Heart left ventricle (tissue), 16 donors: ENCODE data around the gene CCT3. TPM values are rescaled to one million over a fixed set of nuclear protein-coding genes. Genes with fewer than 3 reads are reported as not detected.

ENCODE experiments used
- ATAC-seq, 4 donors: fragments of 200-7000 bp; cut with Tn5 transposase; one replicate each; pipeline ENCODE4 v1.9.1; 2020 to 2022; ENCODE audit warnings: moderate library complexity in 4 of 4, mild to moderate bottlenecking in 3 of 4, moderate number of reproducible peaks in 1 of 4
- DNase-seq, 5 donors: peaks; one replicate each; pipeline ENCODE4 v3.0.0-alpha.2; 2020
- H3K27ac ChIP-seq, 12 donors: fragments of 200-600 bp; sonication (generic) in 4 of 12; one replicate each; pipeline versions ENCODE4 v1.5.0 to v1.8.0; 2016 to 2022; ENCODE audit warnings: mild to moderate bottlenecking in 2 of 12
- H3K27me3 ChIP-seq, 9 donors: fragments of 200-600 bp; sonication (generic) in 2 of 9; one replicate each; pipeline versions ENCODE4 v1.5.1 to v1.8.0; 2016 to 2022; ENCODE audit warnings: mild to moderate bottlenecking in 3 of 9
- H3K36me3 ChIP-seq, 9 donors: fragments of 200-600 bp; sonication (generic) in 2 of 9; one replicate each; pipeline versions ENCODE4 v1.5.0 to v1.8.0; 2018 to 2022; ENCODE audit warnings: mild to moderate bottlenecking in 2 of 9
- H3K4me1 ChIP-seq, 12 donors: fragments of 200-600 bp; sonication (generic) in 4 of 12; one replicate each; pipeline versions ENCODE4 v1.5.0 to v1.8.0; 2016 to 2022; ENCODE audit warnings: mild to moderate bottlenecking in 3 of 12
- H3K4me3 ChIP-seq, 12 donors: fragments of 200-600 bp; sonication (generic) in 4 of 12; one replicate each; pipeline versions ENCODE4 v1.5.0 to v1.8.0; 2017 to 2022; ENCODE audit warnings: mild to moderate bottlenecking in 9 of 12, moderate library complexity in 4 of 12
- H3K9me3 ChIP-seq, 12 donors: fragments of 200-600 bp; sonication (generic) in 4 of 12; one replicate each; pipeline versions ENCODE4 v1.5.0 to v1.8.0; 2016 to 2022; ENCODE audit warnings: mild to moderate bottlenecking in 1 of 12
- POLR2A ChIP-seq, 2 donors: fragments of 450-650 bp; IDR thresholded peaks; one replicate each; pipeline ENCODE4 v1.6.1; 2017; ENCODE audit warnings: antibody characterized with exemption in 2 of 2, mild to moderate bottlenecking in 2 of 2, moderate library complexity in 2 of 2
- WGBS, 4 donors: extraction: QIAGEN DNeasy Blood & Tissue Kit in 2 of 4; methylation state at CpG; one replicate each; pipeline versions ENCODE4 v1.1.5 to v1.1.7; 2013 to 2018; 5-methylcytosine and 5-hydroxymethylcytosine counted together
- intact Hi-C, 10 donors: fragments of 100-400 bp; cut with DNase I; formaldehyde crosslinking; loops; one replicate each; pipeline versions ENCODE4 v1.11.1 to v1.14.2; 2022
- polyA plus RNA-seq, 2 donors: library from polyadenylated mRNA; stranded (reverse); fragments of 200-250 nt; gene quantifications; one replicate each; pipeline ENCODE4 v1.2.3, GENCODE V29; 2013
- total RNA-seq, 9 donors: library from RNA; depleted of rRNA in 2 of 9; stranded (reverse); fragments of >200 nt in 2 of 9; fragmentation: NEBNext Ultra II Directional in 3 of 9; extraction: Animal tissue kit (Norgen Biotek cat#: 25700) in 3 of 9; gene quantifications; one replicate each; pipeline versions ENCODE4 v1.1.0 to v1.2.4, GENCODE V29; 2016 to 2023
- TF ChIP-seq, protein P1 (sequence below), 12 donors: fragments of 200-600 bp; sonication (generic) in 4 of 12; IDR thresholded peaks; one replicate each; pipeline versions ENCODE4 v1.5.0 to v1.8.0; 2018 to 2022; ENCODE audit warnings: antibody characterized with exemption in 12 of 12, mild to moderate bottlenecking in 5 of 12
- donor health status: ischemic (EF 13 %, LVEDD 7.1; RV severe dilation, severe dysfunction).
- donor health status: healthy with polysubstance abuse.
- donor health status: DM: no; HTN: yes; CAD: no.
- donor health status: DM: no; HTN: no; CAD: no.
- donor health status: ischemic (EF 25% LVEDD 6.9; RV normal size, moderate dysfunction).
- donor health status: ischemic (EF 25% LVEDD 5.7; RV mildly dilated, moderate dysfunction).
- donor health status: healthy.
- donor health status: DM: yes; HTN: yes; CAD: no.
- donor health status: ischemic (EF 35%, LVEDD 5.7; RV mildly dilated, moderate dysfunction).
- donor health status: nonischemic (EF 11% LVEDD 7.7; RV severe dilation, severe dysfunction).
- donor health status: DM: yes; HTN: yes; CAD: no.
- donor health status: PGD.
- donor health status: ischemic (EF 29% LVEDD 5.4; RV normal size, mild dysfunction).
- donor health status: nonischemic (EF 23%, LVEDD 6.1; RV moderate dilation, normal function).

The CCT3 gene
- total and polyA plus RNA-seq, 11 donors: 83.1 to 246 (median 143) TPM

DNA sequence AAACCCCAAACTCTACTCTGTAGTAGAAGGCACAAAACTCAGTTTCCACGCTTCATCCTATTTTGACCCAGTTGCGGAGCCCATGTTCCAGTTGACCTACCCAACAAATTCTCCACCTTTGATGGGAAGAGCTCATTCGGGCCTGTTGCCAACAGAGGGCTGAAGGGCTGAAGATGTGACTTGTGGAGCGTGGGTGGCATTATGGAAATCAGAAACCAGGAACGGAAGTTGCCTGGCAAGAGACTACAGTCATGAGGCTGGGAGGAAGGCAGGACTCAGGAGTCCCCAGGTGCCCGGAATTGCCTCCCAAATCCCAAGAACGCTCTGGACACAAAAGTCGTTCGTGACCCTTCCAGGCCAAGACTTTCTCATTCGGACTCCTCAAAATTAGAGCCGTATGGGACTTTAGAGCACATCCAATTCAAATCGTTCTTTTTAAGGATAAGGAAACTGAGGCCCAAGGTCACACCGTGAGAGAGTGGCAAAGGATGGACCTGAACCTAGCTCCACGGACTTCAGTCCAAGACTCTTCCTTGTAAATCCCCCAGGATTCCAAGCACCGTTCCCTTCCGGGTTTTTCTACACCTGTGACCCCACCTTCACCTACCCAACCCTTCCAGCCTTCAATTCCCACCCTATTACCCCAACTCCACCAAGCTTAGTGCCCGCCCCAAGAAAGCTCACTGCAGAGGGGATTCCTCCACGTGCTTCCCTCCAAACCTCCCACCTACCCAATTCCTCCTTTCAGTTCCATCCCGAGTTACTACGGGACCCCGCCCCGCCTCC, 56.2 kb downstream of the CCT3 start:
- ATAC-seq (peak in 2 of 4 donors; percentile 13 to 22), DNase-seq (peak in 2 of 5 donors; percentile 33 to 39)
- H3K27me3 ChIP-seq: no peaks in the 10 kb centered on the region
- peak overlapping the region; percentile 68 to 100 (median 84) for H3K4me3 ChIP-seq
- peaks cover 0 to 36% (median 29%) of the 10 kb centered on the region in 9 donors for H3K36me3 ChIP-seq
- H3K9me3 ChIP-seq: no peaks in the 10 kb centered on the region
- TF ChIP-seq, protein P1, sequence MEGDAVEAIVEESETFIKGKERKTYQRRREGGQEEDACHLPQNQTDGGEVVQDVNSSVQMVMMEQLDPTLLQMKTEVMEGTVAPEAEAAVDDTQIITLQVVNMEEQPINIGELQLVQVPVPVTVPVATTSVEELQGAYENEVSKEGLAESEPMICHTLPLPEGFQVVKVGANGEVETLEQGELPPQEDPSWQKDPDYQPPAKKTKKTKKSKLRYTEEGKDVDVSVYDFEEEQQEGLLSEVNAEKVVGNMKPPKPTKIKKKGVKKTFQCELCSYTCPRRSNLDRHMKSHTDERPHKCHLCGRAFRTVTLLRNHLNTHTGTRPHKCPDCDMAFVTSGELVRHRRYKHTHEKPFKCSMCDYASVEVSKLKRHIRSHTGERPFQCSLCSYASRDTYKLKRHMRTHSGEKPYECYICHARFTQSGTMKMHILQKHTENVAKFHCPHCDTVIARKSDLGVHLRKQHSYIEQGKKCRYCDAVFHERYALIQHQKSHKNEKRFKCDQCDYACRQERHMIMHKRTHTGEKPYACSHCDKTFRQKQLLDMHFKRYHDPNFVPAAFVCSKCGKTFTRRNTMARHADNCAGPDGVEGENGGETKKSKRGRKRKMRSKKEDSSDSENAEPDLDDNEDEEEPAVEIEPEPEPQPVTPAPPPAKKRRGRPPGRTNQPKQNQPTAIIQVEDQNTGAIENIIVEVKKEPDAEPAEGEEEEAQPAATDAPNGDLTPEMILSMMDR (IDR thresholded peaks at IDR 0.05): no peak
- no peak for TF ChIP-seq POLR2A (IDR thresholded peaks at IDR 0.05)
- peaks cover 5 to 67% (median 30%) of the 10 kb centered on the region in 12 donors for H3K4me1 ChIP-seq
- intact Hi-C loops: loop anchor here in 1 of 10 donors (2.0 kb wide), 1 partner anchor 57 kb away; the partner anchor contains the start of genes CCT3 and TSACC
- peak overlapping the region; percentile 84 to 98 (median 92) for H3K27ac ChIP-seq
- 4 to 8% (median 6%) methylated on average over 22 of the region's 22 CpGs for WGBS, 4 donors

DNA sequence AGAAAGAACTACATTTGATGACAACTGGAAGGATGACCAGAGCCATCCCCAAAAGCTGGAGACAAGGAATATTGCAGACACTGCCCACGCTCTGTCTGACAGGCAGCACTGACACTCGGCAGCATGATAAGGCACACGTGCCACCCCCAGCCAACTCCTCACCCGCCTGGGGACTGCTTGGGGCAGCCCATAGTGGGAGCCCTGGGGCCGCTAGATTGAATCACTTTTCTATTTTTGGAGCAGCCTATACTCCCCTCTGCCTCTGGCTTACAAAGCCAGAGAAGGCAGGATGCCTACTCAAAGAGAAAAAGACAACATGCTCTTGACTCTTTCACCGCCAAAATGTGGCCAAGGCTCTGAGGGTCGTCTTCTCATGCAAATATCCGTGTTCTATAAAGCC, 56.8 kb downstream of the CCT3 start:
- ATAC-seq (peak; percentile 81 to 92 (median 85)), DNase-seq (peak in 4 of 5 donors; percentile 71 to 88 (median 82))
- WGBS, 4 donors: 14 to 19% (median 18%) methylated on average over 8 of the region's 8 CpGs
- H3K27ac ChIP-seq: peak overlapping the region; percentile 27 to 98 (median 92)
- intact Hi-C loops: no loop called here
- peaks cover 5 to 69% (median 30%) of the 10 kb centered on the region in 12 donors for H3K4me1 ChIP-seq
- H3K9me3 ChIP-seq: no peaks in the 10 kb centered on the region
- peaks cover 0 to 42% (median 30%) of the 10 kb centered on the region in 9 donors for H3K36me3 ChIP-seq
- TF ChIP-seq, protein P1 (IDR thresholded peaks at IDR 0.05): peak in 2 of 12 donors; percentile 28 to 29
- peak in 1 of 2 donors; percentile 44 for TF ChIP-seq POLR2A (IDR thresholded peaks at IDR 0.05)
- H3K27me3 ChIP-seq: no peaks in the 10 kb centered on the region
- H3K4me3 ChIP-seq: peak overlapping the region; percentile 68 to 100 (median 84)

DNA sequence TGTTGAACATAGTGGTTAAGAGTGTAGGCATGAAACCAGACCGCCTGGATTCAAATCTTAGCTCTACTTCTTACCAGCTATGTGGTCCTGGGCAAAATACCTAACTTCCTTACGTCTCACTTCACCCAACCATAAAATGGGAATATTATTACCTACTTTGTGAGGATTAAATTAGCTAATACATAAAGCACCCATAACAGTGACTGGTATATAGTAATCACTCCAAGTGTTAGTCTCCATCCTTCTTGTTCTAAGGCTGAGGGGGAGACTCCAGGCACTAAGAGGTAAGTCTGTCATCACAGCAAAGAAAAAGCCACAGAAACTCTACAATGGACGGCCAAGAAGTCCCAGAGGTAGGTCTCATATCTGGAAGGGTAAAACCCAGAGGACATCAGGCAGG, 58.3 kb downstream of the CCT3 start:
- whole genome bisulfite sequencing, 4 donors: 86 to 96% (median 93%) methylated on average over 3 of the region's 3 CpGs
- H3K27me3 ChIP-seq: no peaks in the 10 kb centered on the region
- ATAC-seq: no peak
- H3K27ac ChIP-seq: no peak overlapping the region
- intact Hi-C loops: no loop called here
- no peak for DNase-seq
- no peaks in the 10 kb centered on the region for H3K9me3 ChIP-seq
- peaks cover 0 to 56% (median 41%) of the 10 kb centered on the region in 9 donors for H3K36me3 ChIP-seq
- TF ChIP-seq, protein P1 (IDR thresholded peaks at IDR 0.05): no peak
- TF ChIP-seq POLR2A (IDR thresholded peaks at IDR 0.05): no peak
- H3K4me3 ChIP-seq: no peak overlapping the region
- peaks cover 5 to 69% (median 30%) of the 10 kb centered on the region in 12 donors for H3K4me1 ChIP-seq

DNA sequence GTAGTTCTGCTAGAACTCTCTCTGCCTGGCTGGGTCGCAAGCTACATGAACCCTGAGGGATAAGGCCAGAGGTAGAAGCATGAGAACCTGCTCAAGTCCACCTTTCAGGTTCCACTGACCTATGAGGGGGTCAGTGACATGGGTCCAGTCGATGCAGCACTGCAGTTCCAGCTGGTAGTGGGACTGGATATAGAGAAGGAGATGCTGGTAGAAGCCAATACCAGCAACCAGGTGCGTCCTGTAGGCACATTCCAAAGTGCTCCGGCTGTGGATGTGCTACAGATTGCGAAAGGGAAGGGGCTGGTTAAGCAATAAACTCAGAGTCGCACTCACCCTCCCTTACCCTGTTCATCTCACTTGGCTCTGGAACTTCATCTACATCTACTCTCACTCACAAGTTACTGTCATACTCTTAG, 61.1 kb downstream of the CCT3 start:
- Histone ChIP-seq H3K4me1 (peaks cover 5 to 52% (median 20%) of the 10 kb centered on the region in 12 donors), H3K27ac (peak overlapping the region in 1 of 12 donors; percentile 59), H3K27me3 (no peaks in the 10 kb centered on the region), H3K4me3 (no peak overlapping the region), H3K9me3 (no peaks in the 10 kb centered on the region), H3K36me3 (peaks cover 0 to 85% (median 70%) of the 10 kb centered on the region in 9 donors)
- intact Hi-C loops: no loop called here
- 67 to 88% (median 83%) methylated on average over 6 of the region's 6 CpGs for whole genome bisulfite sequencing, 4 donors
- ATAC-seq (no peak), DNase-seq (no peak)
- TF ChIP-seq, protein P1 (IDR thresholded peaks at IDR 0.05): no peak
- TF ChIP-seq POLR2A (IDR thresholded peaks at IDR 0.05): no peak
